HepG2 (cell line): Measurements from ENCODE around the gene P2RX7. TPM values are rescaled to one million over a fixed set of nuclear protein-coding genes. Genes with fewer than 3 reads are reported as not detected.

Source experiments
- ATAC-seq: fragments of 200-7000 bp; cut with Tn5 transposase; 3 replicates; pipeline ENCODE4 v1.9.1; 2020; ENCODE audit warnings: mild to moderate bottlenecking, moderate library complexity
- BruUV-seq: library from RNA; stranded (reverse); fragments of 400-500 nt; replicated peaks from 2 replicates; lab custom pipeline; 2021; lab: Mats Ljungman, UMichigan
- CTCF ChIA-PET: fragments of 300-600 bp; formaldehyde crosslinking; extraction: SDS; loops from one replicate; lab custom pipeline; 2021; ENCODE audit warnings: low total read pairs, inconsistent platforms, low intra/inter-chr PET ratio; lab: Yijun Ruan, JAX
- POLR2A ChIA-PET: fragments of 350-600 bp; sonication (Branson Sonifier 250); formaldehyde crosslinking; loops from one replicate; lab custom pipeline; 2020; ENCODE audit warnings: antibody characterized with exemption, inconsistent platforms; lab: Yijun Ruan, JAX
- DNase-seq: peaks from one replicate; pipeline ENCODE4 v3.0.0-alpha.2; 2015; ENCODE audit warnings: low spot score
- FAIRE-seq: peaks from 3 replicates; lab custom pipeline; 2011; peaks lifted over from hg19 to GRCh38; lab: Jason Lieb, UNC
- H2AFZ ChIP-seq: one replicate; pipeline ENCODE4 v1.6.1; 2011; ENCODE audit warnings: low read length, inconsistent platforms
- H3K27ac ChIP-seq: fragments of 300-600 bp; 3 replicates; pipeline ENCODE4 v1.8.0; 2011; ENCODE audit warnings: mixed run types, mild to moderate bottlenecking, mixed read lengths, low read length, inconsistent platforms; ENCODE audit not compliant: insufficient read depth; ENCODE audit errors: extremely low read length
- H3K27me3 ChIP-seq, 2 experiments: fragments of 200-600 bp in 1 of 2; 2 replicates in 1 of 2; 3 replicates in 1 of 2; pipeline versions ENCODE4 v1.6.0 to v1.8.0; 2011; ENCODE audit warnings: low read length in 2 of 2, mild to moderate bottlenecking in 2 of 2, moderate library complexity in 2 of 2, inconsistent platforms in 1 of 2; ENCODE audit not compliant: insufficient read depth in 2 of 2, control insufficient read depth in 1 of 2
- H3K36me3 ChIP-seq, 2 experiments: fragments of 200-600 bp in 1 of 2; replicated peaks in 1 of 2; 2 replicates in 1 of 2; 3 replicates in 1 of 2; pipeline versions ENCODE4 v1.5.1 to v1.8.0; 2011; ENCODE audit warnings: low read length in 2 of 2, inconsistent platforms in 1 of 2; ENCODE audit not compliant: insufficient read depth in 2 of 2, control insufficient read depth in 1 of 2
- H3K4me1 ChIP-seq: 2 replicates; pipeline ENCODE4 v1.5.1; 2012; ENCODE audit warnings: low read length, inconsistent platforms; ENCODE audit not compliant: insufficient read depth
- H3K4me2 ChIP-seq: 2 replicates; pipeline ENCODE4 v1.6.0; 2011; ENCODE audit warnings: low read depth, low read length, inconsistent platforms
- H3K4me3 ChIP-seq, 3 experiments: fragments of 200-600 bp in 1 of 3; sonication (generic), shearing (Covaris generic) in 1 of 3; replicated peaks in 1 of 3; 2 replicates each; pipeline ENCODE4 v1.5.1; 2011 to 2016; ENCODE audit warnings: low read length in 3 of 3, inconsistent platforms in 2 of 3, low read depth in 2 of 3, mild to moderate bottlenecking in 2 of 3, control low read depth in 1 of 3, mixed read lengths in 1 of 3; ENCODE audit not compliant: insufficient read depth in 1 of 3
- H3K79me2 ChIP-seq: one replicate; pipeline ENCODE4 v1.6.1; 2011; ENCODE audit warnings: low read length, inconsistent platforms; ENCODE audit not compliant: insufficient read depth
- H3K9ac ChIP-seq: 2 replicates; pipeline ENCODE4 v1.6.0; 2011; ENCODE audit warnings: mild to moderate bottlenecking, low read depth, low read length, inconsistent platforms; ENCODE audit not compliant: insufficient read depth
- H3K9me3 ChIP-seq: 2 replicates; pipeline ENCODE4 v1.5.1; 2012; ENCODE audit warnings: mild to moderate bottlenecking, low read length
- H4K20me1 ChIP-seq: 2 replicates; pipeline ENCODE4 v1.6.0; 2011; ENCODE audit warnings: inconsistent platforms, mild to moderate bottlenecking, low read length, moderate library complexity; ENCODE audit not compliant: insufficient read depth
- CTCF ChIP-seq: sonication (generic); formaldehyde crosslinking; IDR thresholded peaks from 2 replicates; pipeline ENCODE4 v1.5.0; 2020; ENCODE audit warnings: mild to moderate bottlenecking, missing genetic modification reagents, moderate library complexity
- EEA1 ChIP-seq: sonication (generic); formaldehyde crosslinking; IDR thresholded peaks from 2 replicates; pipeline ENCODE4 v1.5.1; 2020; ENCODE audit warnings: mild to moderate bottlenecking, missing genetic modification reagents, borderline replicate concordance
- FOXK2 ChIP-seq: fragments of 450-650 bp; IDR thresholded peaks from 2 replicates; pipeline ENCODE4 v1.6.1; 2016
- GATAD2A ChIP-seq: IDR thresholded peaks from 2 replicates; pipeline ENCODE4 v1.6.1; 2016
- HDAC2 ChIP-seq: sonication (generic); formaldehyde crosslinking; IDR thresholded peaks from 2 replicates; pipeline ENCODE4 v1.4.0; 2020; ENCODE audit warnings: missing genetic modification reagents
- HMGXB4 ChIP-seq, 2 experiments: sonication (generic) in 1 of 2; formaldehyde crosslinking in 1 of 2; IDR thresholded peaks; 2 replicates each; pipeline versions ENCODE4 v1.4.0 to v1.6.1; 2018 to 2020; ENCODE audit warnings: missing genetic modification reagents in 2 of 2, borderline replicate concordance in 1 of 2, low read depth in 1 of 2, mild to moderate bottlenecking in 1 of 2, missing biosample characterization in 1 of 2
- KDM3A ChIP-seq: IDR thresholded peaks from 2 replicates; pipeline ENCODE4 v1.6.1; 2018; ENCODE audit warnings: low read depth, missing compliant biosample characterization
- KLF16 ChIP-seq, 2 experiments: sonication (generic) in 1 of 2; formaldehyde crosslinking in 1 of 2; IDR thresholded peaks; 2 replicates each; pipeline versions ENCODE4 v1.6.1 to v1.8.0; 2016 to 2023; ENCODE audit warnings: missing genetic modification reagents in 2 of 2, missing compliant biosample characterization in 1 of 2
- MIER2 ChIP-seq: IDR thresholded peaks from 2 replicates; pipeline ENCODE4 v1.6.1; 2016; ENCODE audit warnings: missing biosample characterization, missing genetic modification reagents
- MIXL1 ChIP-seq: IDR thresholded peaks from 2 replicates; pipeline ENCODE4 v1.6.1; 2016
- MNT ChIP-seq: fragments of 450-650 bp; IDR thresholded peaks from 2 replicates; pipeline ENCODE4 v1.6.1; 2016
- RAD21 ChIP-seq: fragments of 450-650 bp; formaldehyde crosslinking; IDR thresholded peaks from 2 replicates; pipeline ENCODE4 v1.5.0; 2020; ENCODE audit warnings: mild to moderate bottlenecking
- SMC3 ChIP-seq: IDR thresholded peaks from 2 replicates; pipeline ENCODE4 v1.6.1; 2011; ENCODE audit warnings: low read length, improper control_type of control experiment
- STAG1 ChIP-seq: sonication (generic); formaldehyde crosslinking; IDR thresholded peaks from 2 replicates; pipeline ENCODE4 v1.4.0; 2020; ENCODE audit warnings: missing genetic modification reagents
- ZFAT ChIP-seq: sonication (generic); formaldehyde crosslinking; conservative IDR thresholded peaks from 2 replicates; pipeline ENCODE4 v1.8.1; 2023; ENCODE audit warnings: missing genetic modification reagents, inconsistent platforms
- ZKSCAN1 ChIP-seq: fragments of 150-350 bp; IDR thresholded peaks from 2 replicates; pipeline ENCODE4 v1.6.1; 2014; ENCODE audit warnings: low read length
- ZKSCAN8 ChIP-seq: IDR thresholded peaks from 2 replicates; pipeline ENCODE4 v1.6.1; 2016; ENCODE audit warnings: borderline replicate concordance, missing genetic modification reagents, missing compliant biosample characterization
- ZNF224 ChIP-seq: sonication (generic); formaldehyde crosslinking; IDR thresholded peaks from 2 replicates; pipeline ENCODE4 v1.5.0; 2020; ENCODE audit warnings: mild to moderate bottlenecking, missing genetic modification reagents
- ZNF580 ChIP-seq: IDR thresholded peaks from 2 replicates; pipeline ENCODE4 v1.6.1; 2016; ENCODE audit warnings: low read depth, borderline replicate concordance
- ZNF766 ChIP-seq: sonication (generic); formaldehyde crosslinking; IDR thresholded peaks from 2 replicates; pipeline ENCODE4 v1.5.0; 2020; ENCODE audit warnings: missing genetic modification reagents, borderline replicate concordance
- WGBS: methylation state at CpG from one replicate; pipeline ENCODE4 v1.1.6; 2017; ENCODE audit warnings: low lambda C conversion rate; 5-methylcytosine and 5-hydroxymethylcytosine counted together
- in situ Hi-C: cut with HindIII; loops from 2 replicates; pipeline ENCODE4 v1.10.0; 2017; ENCODE audit warnings: low pct_unique_long_range_greater_than_20kb; ENCODE audit not compliant: extremely low pct_ligation_motif_present
- intact Hi-C: fragments of 100-400 bp; cut with micrococcal nuclease; formaldehyde crosslinking; loops from one replicate; pipeline ENCODE4 v1.10.0; 2022; ENCODE audit not compliant: unreplicated experiment
- polyA plus RNA-seq, 8 experiments: library from polyadenylated mRNA; depleted of rRNA in 3 of 8; stranded (reverse) in 7 of 8; unstranded in 1 of 8; fragments of >200 nt; fragmentation: Illumina TruSeq in 4 of 8; extraction: Trizol in 4 of 8; gene quantifications; 2 replicates each; pipeline versions ENCODE4 v1.2.1 to v1.2.3, GENCODE V29; 2011 to 2016; ENCODE audit warnings: low read depth in 4 of 8, missing spikeins in 1 of 8, mixed read lengths in 1 of 8; ENCODE audit not compliant: insufficient read depth in 1 of 8
- total RNA-seq, 5 experiments: library from RNA; depleted of rRNA; stranded (reverse); fragments of >200 nt; fragmentation: Illumina TruSeq; extraction: Trizol; gene quantifications; 2 replicates each; pipeline ENCODE4 v1.2.3, GENCODE V29; 2016; ENCODE audit warnings: low read depth in 1 of 5

P2RX7 gene
- total and polyA plus RNA-seq, 2 of the 13 experiments (the other 11 are each of a cell fraction or from before 2014, with no cell fraction given): 0.13 to 0.73 TPM

GRCh38 chr12:121110211-121110940, 22.3 kb upstream of the P2RX7 start:
- H3K4me1 ChIP-seq: peaks cover 20% of the 10 kb centered on the region
- BruUV-seq: no TSS peak
- no peak overlapping the region for H3K27ac ChIP-seq
- no peaks in the 10 kb centered on the region for H3K79me2 ChIP-seq
- H3K27me3 ChIP-seq: peaks cover 3 to 14% of the 10 kb centered on the region in 2 experiments; a peak in 3 of 5 replicates
- peak; percentile 78 for FAIRE-seq
- no peak overlapping the region for H2AFZ ChIP-seq
- CTCF ChIA-PET: interaction anchor here (0.7 to 1.6 kb wide), 4 partner anchors 48 to 105 kb away, joined by 3 to 7 read pairs (median 4); no protein-coding TSS in a partner anchor
- no peaks in the 10 kb centered on the region for H3K36me3 ChIP-seq
- 48% methylated on average over 8 of the region's 8 CpGs for WGBS
- in situ Hi-C loops (no loop called here), intact Hi-C loops (loop anchor here (1.0 to 10.0 kb wide), 2 partner anchors 104 to 105 kb away; partner anchors contain the start of gene P2RX4)
- H3K4me2 ChIP-seq: no peak overlapping the region
- DNase-seq: peak; percentile 60
- ATAC-seq: peak; percentile 69
- H4K20me1 ChIP-seq: no peaks in the 10 kb centered on the region
- no peaks in the 10 kb centered on the region for H3K9me3 ChIP-seq
- H3K4me3 ChIP-seq: no peak overlapping the region
- POLR2A ChIA-PET: no interaction called here
- H3K9ac ChIP-seq: no peak overlapping the region
- no peak for TF ChIP-seq ZNF224 (CRISPR knock-in tag)
- TF ChIP-seq EEA1: no peak
- TF ChIP-seq ZNF580 (CRISPR knock-in tag): 0 out of 2 replicates have a peak, but pooled peaks have one; percentile 25
- TF ChIP-seq STAG1 (CRISPR knock-in tag): peak; percentile 93
- TF ChIP-seq HMGXB4 (CRISPR knock-in tag; IDR thresholded peaks at IDR 0.05; ENCODE audit: borderline replicate concordance in 1 of 2, low read depth in 1 of 2): peak in 1 of 2 experiments; percentile 68; a peak in 1 of 4 replicates
- TF ChIP-seq HDAC2 (CRISPR knock-in tag): peak; percentile 34; the same call in 1 of the 2 replicates
- TF ChIP-seq ZNF766 (CRISPR knock-in tag): no peak
- peak; percentile 94 for TF ChIP-seq CTCF
- TF ChIP-seq MIER2 (CRISPR knock-in tag): peak; percentile 47; the same call in 1 of the 2 replicates
- TF ChIP-seq ZFAT: no peak
- TF ChIP-seq ZKSCAN8 (CRISPR knock-in tag): 0 out of 2 replicates have a peak, but pooled peaks have one; percentile 27
- TF ChIP-seq GATAD2A (CRISPR knock-in tag): peak; percentile 36; the same call in 1 of the 2 replicates
- TF ChIP-seq ZKSCAN1: no peak
- TF ChIP-seq FOXK2: no peak
- TF ChIP-seq KLF16 (CRISPR knock-in tag; IDR thresholded peaks at IDR 0.05): no peak
- no peak for TF ChIP-seq MNT
- peak; percentile 81 for TF ChIP-seq MIXL1 (CRISPR knock-in tag)
- no peak for TF ChIP-seq KDM3A (CRISPR knock-in tag)
- TF ChIP-seq RAD21 (CRISPR knock-in tag): peak; percentile 72
- peak; percentile 92 for TF ChIP-seq SMC3
